Mammary epithelial cell (primary cell): ENCODE data around the gene TMEM232.
"Not testable (repeated sequence)": the region's sequence is repeated elsewhere in the genome, so short reads cannot be mapped to it uniquely, and the experiment has no call there.

Source experiments
- CTCF ChIP-seq, 2 donors: IDR thresholded peaks in 1 of 2; conservative IDR thresholded peaks in 1 of 2; 2 replicates each; pipeline ENCODE4 v1.5.1; 2011 to 2012; ENCODE audit warnings: inconsistent platforms in 2 of 2, low read length in 2 of 2, mild to moderate bottlenecking in 2 of 2, control low read depth in 1 of 2, low read depth in 1 of 2; ENCODE audit not compliant: insufficient read depth in 1 of 2; ENCODE audit errors: extremely low read depth in 1 of 2
- EZH2 ChIP-seq: IDR thresholded peaks from 2 replicates; pipeline ENCODE4 v1.6.1; 2012; ENCODE audit warnings: low read length, inconsistent platforms, borderline replicate concordance

- not testable (repeated sequence) for TF ChIP-seq EZH2; CTCF (conservative IDR thresholded peaks at IDR 0.05 in 1 of 2, IDR thresholded peaks at IDR 0.05 in 1 of 2; ENCODE audit: extremely low read depth in 1 of 2, insufficient read depth in 1 of 2, low read depth in 1 of 2, low read length in 2 of 2)
These were observed 5.0 kb upstream of the TMEM232 start for GRCh38 chr5:110731499-110731898.
